ENCODE measurements around the gene DAPK2.
A peak's percentile ranks its signal among the peaks of the same experiment; 100 is the strongest.

Gene DAPK2

DNA sequence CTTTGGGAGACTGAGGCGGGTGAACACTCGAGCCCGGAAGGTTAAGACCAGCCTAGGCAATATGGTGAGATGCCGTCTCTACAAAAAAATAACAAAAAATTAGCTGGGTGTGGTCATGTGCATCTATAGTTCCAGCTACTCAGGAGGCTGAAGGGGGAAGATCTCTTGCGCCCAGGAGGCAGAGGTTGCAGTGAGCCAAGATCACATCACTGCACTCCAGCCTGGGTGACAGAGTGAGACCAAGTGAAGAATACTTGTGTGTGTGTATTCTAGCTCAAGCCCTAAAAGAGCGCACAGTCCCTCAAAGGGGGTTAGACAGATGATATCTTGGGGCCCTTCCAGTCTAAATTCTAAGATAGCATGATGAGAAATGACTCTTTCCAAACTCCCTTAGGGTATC, 23.7 kb downstream of the DAPK2 start:
- no peak for DNase-seq

DNA sequence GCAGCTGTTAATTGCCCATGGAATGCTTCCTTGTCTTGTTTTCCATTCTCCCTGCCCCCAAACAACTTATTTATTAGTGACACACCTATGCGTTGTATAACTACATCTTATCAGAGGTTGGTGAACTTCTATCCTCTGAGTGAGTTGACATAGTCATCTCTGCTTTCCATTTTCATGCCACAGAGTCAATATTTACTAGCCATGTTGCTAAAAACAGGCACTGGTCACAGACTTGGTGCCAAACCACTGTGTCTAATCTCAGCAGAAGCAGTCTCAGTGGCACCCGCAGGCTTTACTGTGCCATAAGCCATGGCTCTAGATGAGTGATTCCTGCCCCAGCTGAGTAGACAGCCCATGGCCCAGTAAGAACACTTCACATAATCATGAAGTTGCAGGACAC, 26.5 kb downstream of the DAPK2 start:
- DNase-seq, result no peak

DNA sequence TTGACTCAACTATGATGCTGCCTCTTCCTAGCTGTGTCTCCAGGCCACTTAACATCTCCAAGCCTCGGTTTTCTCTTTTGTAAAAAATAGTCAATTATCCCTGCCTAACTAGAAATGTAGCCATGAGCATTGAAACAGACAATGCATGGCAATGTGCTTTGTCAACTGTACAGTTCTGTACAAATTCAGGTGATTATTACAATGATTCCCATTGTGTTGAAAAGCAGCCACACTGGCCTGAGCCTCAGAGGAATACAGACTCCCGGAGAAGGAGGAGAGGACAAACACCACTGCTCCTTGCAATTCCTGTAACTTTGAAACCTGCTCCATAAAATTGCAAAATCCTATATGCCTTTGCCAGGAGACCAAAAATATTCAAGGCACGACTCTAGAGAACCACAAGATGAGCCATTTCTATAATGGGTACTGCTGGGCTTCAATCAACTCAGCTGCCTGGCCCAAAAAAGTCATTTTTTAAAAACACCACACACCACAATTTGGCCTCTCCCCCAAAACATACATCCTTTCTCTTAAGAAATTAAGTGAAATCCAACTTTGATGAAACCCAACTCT, 28.6 kb downstream of the DAPK2 start:
- no peak for DNase-seq

DNA sequence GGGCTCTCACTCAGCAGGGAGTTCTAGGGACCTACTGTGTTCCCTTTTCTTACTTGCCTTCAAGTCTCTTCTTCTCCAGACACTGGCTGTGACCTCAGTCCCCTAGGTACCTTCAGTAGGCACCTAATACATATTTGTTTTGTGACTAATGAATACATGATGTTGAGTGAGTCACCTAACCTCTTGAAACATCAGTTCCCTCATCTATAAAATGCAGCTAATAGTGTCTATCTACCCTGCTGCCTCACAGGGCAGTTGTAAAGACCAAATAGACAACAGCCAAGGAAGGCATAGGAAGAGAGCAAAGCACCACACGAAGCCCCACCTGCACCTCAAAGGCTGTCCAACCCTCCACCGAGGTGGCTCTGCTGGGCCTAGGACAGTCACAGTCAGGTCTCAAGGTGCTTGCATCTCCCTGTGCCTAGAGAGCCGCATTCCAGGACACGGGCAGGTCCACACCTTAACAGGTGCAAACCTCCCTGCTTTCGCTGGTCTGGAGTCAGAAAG, 29.1 kb downstream of the DAPK2 start:
- no peak for DNase-seq

DNA sequence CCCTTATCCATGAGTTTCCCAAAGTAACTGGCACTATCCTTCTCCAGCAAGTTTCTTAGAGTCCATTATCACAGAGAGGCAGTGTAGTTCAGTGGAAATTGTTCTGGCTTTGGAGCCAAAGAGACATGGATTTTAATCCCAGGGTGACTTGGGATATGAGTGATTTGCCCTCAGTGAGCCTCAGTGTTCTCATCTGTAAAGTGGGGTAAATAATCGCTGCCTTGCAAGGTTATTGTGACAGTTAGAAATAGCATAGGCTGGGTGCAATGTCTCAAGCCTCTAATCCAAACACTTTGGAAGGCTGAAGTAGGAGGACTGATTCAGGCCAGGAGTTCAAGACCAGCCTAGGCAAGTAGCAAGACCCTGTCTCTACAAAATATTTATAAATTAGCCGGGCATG, 30.0 kb downstream of the DAPK2 start:
- DNase-seq, result no peak

DNA sequence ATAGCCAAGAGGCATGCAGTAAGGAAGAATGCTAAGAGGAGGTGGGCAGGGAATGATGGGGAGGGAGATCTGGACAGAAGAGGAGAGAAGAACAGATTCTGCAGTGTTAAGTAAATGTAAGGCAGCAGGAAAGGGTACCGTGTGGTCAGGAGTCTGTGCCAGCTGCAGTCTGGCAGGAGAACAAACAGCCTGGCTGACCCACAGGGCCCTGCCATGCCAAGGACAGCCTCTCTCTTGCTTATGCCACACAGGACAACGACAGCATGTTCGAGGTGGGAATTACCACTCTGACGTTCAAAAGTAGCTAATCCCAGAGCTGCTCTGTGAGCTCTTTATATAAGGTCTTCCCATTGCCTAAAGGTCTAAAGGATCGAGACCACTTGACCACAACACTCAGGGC, 31.3 kb downstream of the DAPK2 start:
- no peak for DNase-seq

DNA sequence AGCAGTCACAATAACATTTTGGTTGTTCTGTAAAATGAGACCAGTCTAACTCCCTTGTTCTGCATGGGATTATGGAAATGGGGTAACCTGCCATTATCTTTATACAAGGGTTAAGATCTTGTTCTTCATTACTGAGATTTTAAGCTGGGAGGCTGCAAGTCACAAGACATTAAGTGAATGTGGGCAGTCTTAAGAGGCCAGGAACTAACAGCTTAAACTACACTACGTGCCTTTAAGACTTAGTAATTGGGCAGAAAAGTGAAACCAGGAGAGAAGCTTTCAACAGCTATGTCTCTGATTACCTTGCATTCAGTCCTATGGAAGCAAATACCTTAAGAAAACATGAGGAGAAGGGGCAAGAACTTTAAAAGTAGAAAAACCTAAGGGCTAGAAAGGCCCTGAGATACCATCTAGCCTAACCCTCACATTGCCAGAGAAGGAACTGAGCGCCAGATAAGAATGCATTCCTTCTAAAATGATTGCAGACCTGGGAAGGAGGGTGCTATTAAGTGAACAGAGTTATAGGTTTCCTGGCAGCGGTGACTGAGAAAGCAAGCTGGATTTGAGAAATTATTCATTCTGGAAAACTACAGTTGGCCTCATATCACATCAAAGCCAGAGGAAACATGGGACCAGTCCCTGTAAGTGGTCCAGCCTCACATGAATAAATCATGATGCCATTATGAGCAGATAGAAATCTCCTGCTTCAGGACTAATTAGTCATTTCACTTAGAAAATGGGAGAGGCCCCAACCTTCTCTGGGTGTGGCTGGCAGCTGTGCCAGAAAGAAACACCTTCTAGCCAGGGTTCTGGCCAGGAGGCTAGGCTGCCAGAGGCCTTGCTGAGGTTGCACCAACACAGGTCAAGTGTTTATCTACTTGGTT, 32.9 kb downstream of the DAPK2 start:
- DNase-seq, result no peak

DNA sequence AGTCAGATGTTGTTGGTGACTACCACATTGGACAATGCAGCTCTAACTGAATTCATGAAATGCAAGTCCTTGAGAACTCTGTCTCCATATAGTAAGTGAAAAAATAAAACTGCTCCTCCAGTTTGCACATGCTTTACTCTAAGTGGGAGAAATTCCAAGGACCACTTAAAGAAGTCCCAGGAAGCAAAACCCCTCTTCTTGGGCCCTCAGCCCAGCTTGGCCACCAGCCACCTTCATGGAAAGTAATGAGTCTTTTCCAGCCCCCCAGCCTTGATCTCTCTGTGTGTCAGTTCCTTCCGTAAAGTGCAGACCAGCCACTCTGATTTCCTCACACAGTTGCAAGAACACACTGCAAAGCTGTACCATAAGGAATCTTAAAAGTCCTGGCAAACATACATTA, 34.5 kb downstream of the DAPK2 start:
- DNase-seq, result no peak

DNA sequence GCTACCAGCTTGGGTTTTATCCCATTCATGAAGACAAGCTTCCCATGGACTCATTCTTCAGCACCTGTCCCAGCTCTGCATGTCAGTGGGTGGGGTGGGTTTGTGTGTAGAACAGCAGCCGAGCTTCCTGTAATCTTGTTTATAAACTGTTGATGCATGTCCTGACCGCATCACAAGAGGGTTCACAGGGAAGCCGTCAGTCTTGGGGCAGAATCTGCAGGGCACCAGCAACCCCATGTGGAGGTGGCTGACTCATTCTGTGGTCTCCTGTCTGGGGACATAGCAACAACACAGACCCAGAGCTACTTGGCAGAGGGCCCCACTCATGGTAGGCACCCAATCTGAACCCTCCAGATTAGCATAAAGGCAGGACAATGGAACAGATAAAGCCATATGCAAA, 35.6 kb downstream of the DAPK2 start:
- peak; percentile 71 for DNase-seq

DNA sequence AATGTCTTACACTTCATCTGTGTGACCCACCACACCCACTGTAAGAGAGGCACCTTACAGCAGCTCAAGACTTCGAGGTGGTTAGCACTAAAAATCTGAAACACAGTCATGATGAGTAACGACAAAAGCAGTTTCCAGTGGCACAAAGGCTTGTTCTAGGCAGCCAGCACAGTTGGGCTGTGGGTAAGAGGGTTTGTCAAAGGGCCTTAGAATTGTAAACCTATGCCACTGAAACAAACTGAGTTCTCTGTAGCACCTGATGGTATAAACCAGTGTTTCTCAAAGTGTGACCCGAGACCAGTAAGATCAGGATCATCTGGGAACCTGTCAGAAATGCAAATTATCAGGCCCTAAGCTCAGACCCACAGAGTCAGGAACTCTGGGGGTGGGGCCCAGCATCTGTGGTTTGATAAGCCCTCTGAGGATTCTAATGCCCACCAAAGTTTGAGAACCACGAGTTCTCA, 36.5 kb downstream of the DAPK2 start:
- no peak for DNase-seq

DNA sequence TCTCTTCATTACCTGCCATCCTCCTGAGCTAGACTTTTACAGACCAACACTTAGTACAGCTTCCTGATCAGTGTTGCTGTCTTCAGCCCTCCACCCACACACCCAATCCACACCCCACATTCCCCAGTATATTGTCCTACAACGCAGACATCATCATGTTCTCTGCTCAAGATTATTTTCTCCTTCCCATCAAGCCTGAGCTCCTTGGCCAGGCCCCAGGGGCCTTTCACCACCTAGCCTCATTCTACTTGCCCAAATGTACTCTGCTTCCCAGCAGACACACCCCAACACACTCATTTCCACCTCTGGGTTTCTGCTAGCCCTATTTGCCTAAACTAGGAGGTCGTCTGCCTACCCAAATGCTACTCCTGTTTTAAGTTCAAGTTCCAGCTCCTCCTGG, 37.0 kb downstream of the DAPK2 start:
- no peak for DNase-seq

DNA sequence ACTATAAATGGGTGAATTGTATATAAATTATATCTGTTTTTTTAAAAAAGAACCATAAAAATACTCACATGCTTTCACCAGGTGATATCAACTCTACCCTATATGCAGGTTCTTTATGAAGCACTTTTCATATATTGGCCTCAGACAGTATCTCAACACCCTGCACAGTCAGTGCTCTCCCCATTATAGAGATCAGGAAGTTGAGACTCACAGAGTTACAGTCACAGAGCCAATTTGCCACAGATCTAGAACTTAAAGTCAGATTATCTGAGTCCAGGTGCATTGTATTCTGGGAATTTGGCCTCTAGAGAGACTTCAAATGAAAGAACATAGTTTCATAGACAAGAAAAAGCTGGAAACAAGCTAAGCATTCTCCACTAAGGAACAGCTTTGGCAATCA, 38.1 kb downstream of the DAPK2 start:
- no peak for DNase-seq

DNA sequence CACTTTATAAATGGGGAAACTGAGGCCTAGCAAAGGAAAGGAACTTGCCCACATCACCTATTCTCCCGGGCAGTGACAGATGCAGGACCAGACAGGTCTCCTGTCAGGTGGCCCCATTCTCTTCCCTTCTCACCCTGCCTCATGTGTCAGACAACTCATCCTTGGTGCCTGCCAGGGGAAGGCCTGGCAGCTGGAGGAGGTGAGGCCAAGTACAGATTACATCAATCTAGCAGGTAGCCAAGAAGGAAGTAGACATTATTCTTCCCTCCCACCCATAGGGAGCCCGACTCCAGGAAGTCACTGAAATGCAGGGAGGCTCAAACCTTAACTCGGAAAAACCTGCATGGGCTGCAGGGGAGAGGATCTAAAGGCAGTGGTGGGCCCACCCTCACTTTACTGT, 39.6 kb downstream of the DAPK2 start:
- DNase-seq, result no peak

DNA sequence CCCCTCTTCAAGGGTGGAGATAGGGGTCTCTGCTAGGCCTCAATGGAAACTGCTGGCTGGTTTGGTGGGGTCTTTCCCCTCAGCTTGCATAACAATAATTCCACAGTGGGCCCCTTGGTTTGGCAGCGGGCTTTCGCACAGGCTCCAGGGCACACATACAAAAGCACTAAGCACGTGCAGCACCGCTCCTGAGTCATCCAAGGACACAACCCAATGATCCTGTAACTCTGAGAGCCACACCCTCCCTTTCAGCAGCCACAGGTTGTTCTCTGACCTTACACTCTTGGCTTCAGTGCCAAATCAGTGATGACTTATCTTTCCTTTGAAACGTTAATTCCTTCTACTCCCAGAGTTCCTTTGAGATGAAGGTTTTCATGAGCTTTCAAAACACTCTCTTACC, 41.7 kb downstream of the DAPK2 start:
- DNase-seq, result no peak

DNA sequence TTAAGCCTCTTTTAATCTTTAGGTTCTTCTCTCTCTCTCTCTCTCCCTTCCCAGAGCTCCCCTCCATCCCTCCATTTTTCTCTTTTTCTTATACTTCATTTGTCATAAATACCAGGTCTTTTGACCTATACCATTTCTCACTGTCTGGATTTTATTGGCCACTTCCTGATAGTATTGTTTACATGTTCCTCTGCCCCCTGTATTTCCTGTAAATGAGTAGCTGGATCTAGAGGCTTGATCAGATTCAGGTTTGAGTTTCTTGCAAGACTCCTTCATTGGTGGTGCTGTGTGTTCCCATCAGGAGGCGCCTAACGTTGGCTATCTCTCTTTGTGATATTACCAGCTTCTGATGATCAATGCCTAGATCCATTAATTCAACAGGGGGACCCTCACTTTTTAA, 42.2 kb downstream of the DAPK2 start:
- DNase-seq, result no peak

DNA sequence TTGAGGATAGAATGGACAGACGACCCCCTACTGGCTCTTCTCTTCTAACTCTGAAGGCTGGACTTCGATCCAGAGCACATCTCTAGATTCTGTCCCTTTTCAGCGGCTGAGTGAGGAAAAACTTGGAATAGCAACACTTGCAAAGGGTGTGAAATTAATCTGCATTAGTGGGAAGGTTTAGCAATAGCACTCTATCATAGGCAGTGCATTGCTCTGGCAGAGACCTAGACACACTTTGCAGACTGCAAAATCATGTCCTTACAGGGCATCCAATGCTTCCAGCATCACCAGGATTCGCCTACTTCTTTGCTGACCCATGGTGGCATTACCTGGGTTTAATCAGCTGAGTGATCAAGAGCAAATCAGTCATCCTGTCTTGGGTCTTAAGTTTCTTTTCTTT, 43.1 kb downstream of the DAPK2 start:
- DNase-seq, result no peak

DNA sequence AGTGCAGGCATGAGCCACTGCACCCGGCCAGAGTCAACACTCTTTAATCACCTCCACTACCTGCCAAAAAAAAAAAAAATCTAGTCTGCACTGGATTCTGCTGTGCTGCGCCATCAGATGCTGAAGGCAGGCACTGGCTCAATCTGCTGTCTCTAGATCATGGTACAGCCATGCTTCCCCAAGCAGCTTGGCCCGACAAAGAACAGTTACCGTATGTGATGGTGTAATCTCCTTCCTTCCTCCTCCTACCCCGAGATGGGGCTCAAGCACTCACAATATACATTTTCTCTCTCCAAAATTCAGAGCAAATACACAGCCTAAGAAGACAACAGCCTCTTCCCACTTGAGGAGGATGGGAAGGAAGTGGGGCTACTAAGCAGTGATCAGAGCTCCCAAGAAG, 45.1 kb downstream of the DAPK2 start:
- DNase-seq, result peak; percentile 47

DNA sequence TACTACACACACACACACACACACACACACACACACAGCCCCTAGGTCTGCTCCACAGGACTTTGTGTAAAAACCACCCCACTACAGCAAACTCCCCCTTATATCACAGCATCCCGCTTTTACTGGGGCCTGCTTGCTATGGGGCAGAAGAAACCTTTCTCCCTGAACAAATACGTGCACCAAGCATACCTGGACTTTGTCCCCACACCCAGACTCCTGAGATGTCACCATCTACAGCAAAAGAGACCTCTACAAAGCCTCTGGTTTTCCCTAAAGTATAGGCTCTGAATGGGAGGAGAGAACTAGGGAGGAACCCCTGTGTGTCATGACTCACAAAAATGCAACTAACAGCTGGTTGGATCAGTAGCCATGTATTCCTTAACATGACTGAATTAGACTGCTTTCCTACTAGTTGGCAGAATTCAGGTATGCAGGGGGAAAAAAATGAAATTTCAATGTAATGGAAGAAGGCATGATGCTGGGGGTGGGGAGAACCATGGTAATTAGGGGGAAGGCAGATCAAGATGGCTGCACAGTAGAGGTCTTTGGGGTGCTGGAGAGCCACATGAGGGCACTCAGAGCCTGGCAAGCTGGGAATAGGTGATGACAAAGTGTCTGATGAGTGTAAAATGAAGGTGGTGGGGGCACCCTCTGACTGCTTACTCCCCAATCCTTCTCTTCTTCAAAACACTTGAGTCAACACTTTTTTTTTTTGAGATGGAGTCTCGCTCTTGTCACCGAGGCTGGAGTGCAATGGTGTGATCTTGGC, 45.9 kb downstream of the DAPK2 start:
- no peak for DNase-seq

DNA sequence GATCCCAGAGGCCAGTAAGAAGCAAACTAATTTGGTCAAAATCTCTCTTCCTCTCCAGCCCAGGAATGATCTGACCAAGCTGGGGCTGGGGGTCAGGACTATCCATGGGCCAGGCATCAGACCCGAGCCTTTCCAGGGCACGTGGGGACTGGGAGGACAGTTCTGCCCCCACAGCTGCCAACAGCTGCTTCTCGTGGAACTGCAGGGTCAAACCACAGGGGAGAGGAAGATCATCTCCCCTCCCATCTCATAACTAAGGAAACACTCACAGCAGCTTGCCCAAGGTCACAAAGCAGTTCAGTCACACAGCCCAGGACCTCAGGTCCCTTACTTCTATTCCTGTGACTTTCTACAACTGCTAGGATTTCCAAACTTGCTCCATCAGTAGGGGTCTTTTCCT, 47.1 kb downstream of the DAPK2 start:
- DNase-seq, result no peak

DNA sequence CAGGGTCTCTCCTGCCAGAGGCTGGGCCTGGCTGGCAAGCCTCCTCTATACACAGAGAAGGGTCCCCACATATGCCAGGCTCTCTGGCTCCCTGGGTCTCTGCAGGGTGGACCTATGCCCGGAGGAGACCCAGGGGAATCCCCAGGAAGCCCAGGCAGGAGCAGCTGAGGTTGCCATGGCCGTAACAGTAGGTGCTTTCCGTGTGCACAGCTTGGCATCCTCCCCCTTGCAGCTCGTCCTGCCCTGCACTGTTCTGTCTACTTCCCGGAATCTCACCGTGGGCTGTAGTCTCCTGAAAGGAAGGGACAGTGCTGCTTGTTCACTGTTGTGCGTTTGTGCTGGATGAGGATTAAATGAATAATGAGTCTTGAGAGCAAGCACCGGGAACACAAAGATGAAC, 47.8 kb downstream of the DAPK2 start:
- DNase-seq, result no peak

DNA sequence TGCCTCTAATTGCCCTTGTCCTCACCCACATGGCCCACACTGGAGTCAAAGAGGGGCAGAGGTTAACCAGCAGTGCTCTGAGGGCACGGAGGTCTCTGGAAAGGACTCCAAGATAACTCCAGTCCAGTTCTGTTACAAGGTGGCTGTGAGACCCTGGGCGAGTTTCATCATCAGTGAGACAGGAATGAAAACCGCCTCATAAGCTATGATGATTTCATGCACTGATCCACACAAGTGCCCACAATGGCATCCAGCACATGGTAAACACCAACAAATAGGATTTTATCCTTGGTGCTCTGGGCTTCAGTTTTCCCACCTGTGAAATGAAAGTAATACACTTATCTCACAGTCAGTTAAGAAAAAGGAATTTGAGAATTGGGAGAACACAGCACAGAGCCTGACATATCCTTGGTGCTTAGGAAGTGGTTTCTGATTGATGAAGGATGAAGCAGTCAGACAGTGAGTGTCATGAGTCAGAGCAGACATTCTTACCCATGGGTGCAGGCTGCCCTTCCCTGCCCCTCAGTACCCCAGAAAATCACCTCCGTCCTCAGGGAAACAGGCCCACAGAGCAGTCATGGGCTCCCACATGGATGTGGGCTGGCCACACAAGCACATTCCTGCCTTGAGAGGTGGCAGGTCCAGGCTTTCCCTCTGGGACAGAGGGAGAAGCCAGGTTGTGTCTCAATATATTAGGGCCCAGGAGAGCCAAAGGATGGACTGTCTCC, 48.4 kb downstream of the DAPK2 start:
- DNase-seq, result no peak

DNA sequence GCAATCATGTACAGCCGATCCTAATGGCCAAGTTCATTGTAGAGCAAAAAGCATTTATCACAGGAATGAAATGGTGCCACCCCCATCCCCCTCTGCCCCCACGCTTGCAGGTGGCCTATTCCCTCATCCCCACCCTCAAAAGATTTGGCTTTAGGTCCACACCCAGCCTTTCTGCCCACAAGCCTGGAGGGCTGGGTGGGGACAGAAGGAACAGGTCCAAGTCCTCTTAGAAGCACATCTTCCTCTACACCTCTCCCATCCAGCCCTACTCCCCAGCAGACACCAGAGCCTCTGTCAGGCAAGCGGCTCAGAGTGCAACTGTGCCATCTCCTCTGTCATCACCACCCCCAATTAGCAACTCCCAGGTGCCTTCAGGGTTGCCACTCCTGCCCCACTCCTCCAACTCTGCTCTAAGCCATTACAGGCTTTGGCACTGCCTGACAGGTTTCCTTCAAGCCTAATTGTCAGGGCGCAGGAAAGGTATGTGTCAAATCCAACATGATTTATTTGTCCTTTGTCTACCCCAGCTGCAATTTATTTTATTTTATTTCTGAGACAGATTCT, 49.4 kb downstream of the DAPK2 start:
- DNase-seq, result no peak

DNA sequence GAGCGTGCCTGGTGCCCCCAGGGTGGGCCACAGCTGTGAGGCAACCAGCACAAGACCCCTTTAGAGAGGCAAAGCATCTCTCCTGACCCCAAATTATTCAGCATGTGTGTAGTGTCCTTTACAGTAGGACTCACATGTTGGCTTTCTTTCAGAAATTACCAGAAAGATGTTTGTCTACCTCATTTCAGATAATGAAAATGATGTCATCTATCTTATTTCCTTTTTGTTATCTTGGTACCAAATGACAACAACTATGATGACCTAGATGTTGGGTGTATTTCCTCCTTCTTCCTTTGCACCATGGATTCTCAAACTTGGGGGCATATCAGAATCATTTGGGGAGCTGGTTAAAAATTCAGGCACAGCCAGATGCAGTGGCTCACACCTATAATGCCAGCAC, 50.5 kb downstream of the DAPK2 start:
- no peak for DNase-seq

Data from suppressor macrophage treated with lipopolysaccharide for 4 hours (primary cell).